Liver (tissue), 3 donors: ENCODE data around the gene MAP3K5.

Source experiments
- ATF3 ChIP-seq: IDR thresholded peaks from 2 replicates; pipeline ENCODE4 v1.6.1; 2016; ENCODE audit warnings: antibody characterized with exemption
- CTCF ChIP-seq: fragments of 150-350 bp; IDR thresholded peaks from 2 replicates; pipeline ENCODE4 v1.5.1; 2017; ENCODE audit warnings: improper control_type of control experiment, low read depth, low read length; ENCODE audit not compliant: missing input control
- EGR1 ChIP-seq, 2 donors: IDR thresholded peaks; 2 replicates each; pipeline ENCODE4 v1.6.1; 2016 to 2018; ENCODE audit warnings: antibody characterized with exemption in 2 of 2, low read depth in 2 of 2
- FOXA1 ChIP-seq: IDR thresholded peaks from 2 replicates; pipeline ENCODE4 v1.6.1; 2016; ENCODE audit warnings: antibody characterized with exemption
- GABPA ChIP-seq, 2 donors: IDR thresholded peaks in 1 of 2; conservative IDR thresholded peaks in 1 of 2; 2 replicates each; pipeline ENCODE4 v1.6.1; 2016; ENCODE audit warnings: antibody characterized with exemption in 2 of 2, mild to moderate bottlenecking in 1 of 2, moderate library complexity in 1 of 2
- HNF4G ChIP-seq: IDR thresholded peaks from 2 replicates; pipeline ENCODE4 v1.6.1; 2016; ENCODE audit warnings: antibody characterized with exemption
- JUND ChIP-seq, 2 donors: IDR thresholded peaks; 2 replicates each; pipeline ENCODE4 v1.6.1; 2016; ENCODE audit warnings: antibody characterized with exemption in 2 of 2
- MAX ChIP-seq: IDR thresholded peaks from 2 replicates; pipeline ENCODE4 v1.6.1; 2016; ENCODE audit warnings: antibody characterized with exemption
- NR2F2 ChIP-seq: IDR thresholded peaks from 2 replicates; pipeline ENCODE4 v1.6.1; 2016; ENCODE audit warnings: antibody characterized with exemption
- RAD21 ChIP-seq, 2 donors: IDR thresholded peaks; 2 replicates each; pipeline ENCODE4 v1.6.1; 2016; ENCODE audit warnings: antibody characterized with exemption in 2 of 2, mild to moderate bottlenecking in 2 of 2
- REST ChIP-seq: IDR thresholded peaks from 2 replicates; pipeline ENCODE4 v1.6.1; 2016; ENCODE audit warnings: antibody characterized with exemption, mild to moderate bottlenecking
- SP1 ChIP-seq: IDR thresholded peaks from 2 replicates; pipeline ENCODE4 v1.6.1; 2018; ENCODE audit warnings: antibody characterized with exemption, mild to moderate bottlenecking
- YY1 ChIP-seq: IDR thresholded peaks from 2 replicates; pipeline ENCODE4 v1.6.1; 2016; ENCODE audit warnings: antibody characterized with exemption, mild to moderate bottlenecking
- ZBTB33 ChIP-seq: IDR thresholded peaks from 2 replicates; pipeline ENCODE4 v1.6.1; 2016; ENCODE audit warnings: antibody characterized with exemption
- donor health status: healthy.
- donor health status: healthy.

GRCh38 chr6:136614350-136614749 lies 177.9 kb downstream of the MAP3K5 start:
- TF ChIP-seq CTCF, result no peak
- TF ChIP-seq ATF3, result no peak
- TF ChIP-seq EGR1 (IDR thresholded peaks at IDR 0.05; ENCODE audit: low read depth in 2 of 2), result no peak
- no peak for TF ChIP-seq MAX
- no peak for TF ChIP-seq GABPA (IDR thresholded peaks at IDR 0.05 in 1 of 2, conservative IDR thresholded peaks at IDR 0.05 in 1 of 2)
- TF ChIP-seq REST, result no peak
- no peak for TF ChIP-seq JUND (IDR thresholded peaks at IDR 0.05)
- no peak for TF ChIP-seq YY1
- no peak for TF ChIP-seq RAD21 (IDR thresholded peaks at IDR 0.05)
- TF ChIP-seq SP1, result no peak
- TF ChIP-seq FOXA1, result no peak
- TF ChIP-seq HNF4G, result no peak
- TF ChIP-seq ZBTB33, result no peak
- TF ChIP-seq NR2F2, result no peak
